22Rv1 (cell line): Measurements from ENCODE around the gene ATAD1.

ENCODE experiments used
- CTCF ChIP-seq: fragments of 450-650 bp; IDR thresholded peaks from 2 replicates; pipeline ENCODE4 v1.5.1; 2017; ENCODE audit warnings: mild to moderate bottlenecking
- ZFX ChIP-seq: fragments of 450-650 bp; IDR thresholded peaks from 2 replicates; pipeline ENCODE4 v1.6.1; 2017; ENCODE audit warnings: antibody characterized with exemption, borderline replicate concordance

DNA sequence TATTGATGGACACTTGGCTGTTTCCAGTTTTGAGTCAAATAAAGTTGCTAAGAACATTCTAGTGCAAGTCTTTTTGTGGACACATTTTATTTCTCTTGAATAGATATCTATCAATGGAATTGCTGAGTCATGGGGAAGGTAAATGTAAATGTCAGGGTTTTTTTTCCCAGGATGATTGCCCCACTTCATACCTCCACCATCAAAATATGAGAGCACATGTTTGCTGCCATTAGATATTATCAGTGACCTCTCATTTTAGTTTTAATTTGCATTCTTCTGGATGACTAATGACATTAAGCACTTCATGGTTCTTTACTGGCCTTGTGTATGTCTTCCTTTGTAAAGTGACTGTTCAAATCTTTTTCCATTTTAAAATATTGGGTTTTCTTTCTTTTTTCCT lies 112.7 kb downstream of the ATAD1 start:
- TF ChIP-seq CTCF: no peak
- TF ChIP-seq ZFX: no peak
